HG02642 (cell line): ENCODE data around the gene DCXR.

Experiments
- ATAC-seq: cut with Tn5 transposase; IDR thresholded peaks from one replicate; pipeline ENCODE4 v1.9.1; 2021; ENCODE audit warnings: mild to moderate bottlenecking; ENCODE audit not compliant: unreplicated experiment, poor library complexity

DCXR gene

GRCh38 chr17:82037092-82037888 is at the start of gene DCXR:
DCXR (minus strand) TSS chr17:82037697; CDS start chr17:82037682, 15 bp downstream.
- ATAC-seq = peak; percentile 88

- no peak for ATAC-seq
These were observed 48.7 kb upstream of the DCXR start for GRCh38 chr17:82085931-82086764.

GRCh38 chr17:82085031-82085861 is 47.7 kb upstream of the DCXR start:
- no peak for ATAC-seq

- ATAC-seq = no peak
These were observed 47.0 kb upstream of the DCXR start for GRCh38 chr17:82084373-82085030.

- ATAC-seq = no peak
These were observed 46.2 kb upstream of the DCXR start for GRCh38 chr17:82083533-82084359.

GRCh38 chr17:82083009-82083408 is 45.5 kb upstream of the DCXR start:
- ATAC-seq = no peak

GRCh38 chr17:82082456-82082855 is 45.0 kb upstream of the DCXR start:
- no peak for ATAC-seq

- no peak for ATAC-seq
These were observed 44.5 kb upstream of the DCXR start for GRCh38 chr17:82081966-82082365.

GRCh38 chr17:82081546-82081945 is 44.0 kb upstream of the DCXR start:
- ATAC-seq = no peak

- no peak for ATAC-seq
These were observed 43.4 kb upstream of the DCXR start for GRCh38 chr17:82080789-82081464.

GRCh38 chr17:82080048-82080788 is 42.7 kb upstream of the DCXR start:
- ATAC-seq = no peak

- no peak for ATAC-seq
These were observed 41.6 kb upstream of the DCXR start for GRCh38 chr17:82079001-82079677.

GRCh38 chr17:82078433-82078832 is 40.9 kb upstream of the DCXR start:
- ATAC-seq = no peak

GRCh38 chr17:82077617-82078358 is 40.3 kb upstream of the DCXR start:
- no peak for ATAC-seq

GRCh38 chr17:82076785-82077591 is 39.5 kb upstream of the DCXR start:
- no peak for ATAC-seq
